Activated T-cell treated with anti-CD3 and anti-CD28 coated beads, Interleukin-2, amount 50 U/mL, for 48 hours (primary cell): ENCODE results near the gene MSANTD2.

Experiments
- DNase-seq, 2 experiments: peaks; one replicate each; pipeline ENCODE4 v3.0.0-alpha.2; 2020

MSANTD2 gene

GRCh38 chr11:124769806-124770774, 30.1 kb downstream of the MSANTD2 start:
- DNase-seq: no peak

DNA sequence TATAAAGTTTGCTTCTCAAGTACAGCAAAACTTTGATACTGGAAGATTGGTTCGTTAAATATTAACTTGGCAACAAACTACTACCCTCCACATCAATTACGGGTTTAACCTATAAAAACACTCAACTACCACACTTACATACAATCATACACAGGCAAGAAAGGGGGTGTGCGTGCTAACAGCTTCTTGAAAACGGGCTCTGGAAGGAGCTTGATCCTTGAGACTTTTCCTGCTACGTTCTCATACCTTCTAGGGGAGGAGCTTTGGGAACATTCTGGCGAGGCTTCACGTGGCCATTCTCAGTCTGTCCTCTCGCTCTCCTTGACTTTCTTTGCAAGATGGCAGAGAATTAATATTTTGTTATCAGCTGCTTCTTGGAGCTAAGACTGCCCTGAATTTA, 31.3 kb downstream of the MSANTD2 start:
- DNase-seq: no peak

DNA sequence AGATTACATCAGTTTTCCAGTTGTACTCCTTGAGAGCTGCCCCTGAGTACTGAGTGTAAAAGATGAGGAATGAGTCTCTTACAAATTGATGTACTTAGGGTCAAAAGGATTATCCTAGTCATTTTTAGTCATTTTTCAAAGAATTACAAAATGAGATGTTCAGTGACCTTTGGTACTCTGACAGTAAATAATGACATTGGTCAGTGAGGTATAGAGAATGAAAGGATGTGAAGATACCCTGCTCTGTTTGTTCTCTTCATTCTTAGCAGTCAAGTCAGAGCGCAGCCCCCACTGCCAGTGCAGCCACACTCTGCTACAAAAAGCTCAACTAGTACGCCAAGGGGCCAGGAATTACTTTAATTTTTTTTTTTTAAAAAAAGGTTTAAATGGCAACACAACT, 34.0 kb downstream of the MSANTD2 start:
- DNase-seq: no peak

DNA sequence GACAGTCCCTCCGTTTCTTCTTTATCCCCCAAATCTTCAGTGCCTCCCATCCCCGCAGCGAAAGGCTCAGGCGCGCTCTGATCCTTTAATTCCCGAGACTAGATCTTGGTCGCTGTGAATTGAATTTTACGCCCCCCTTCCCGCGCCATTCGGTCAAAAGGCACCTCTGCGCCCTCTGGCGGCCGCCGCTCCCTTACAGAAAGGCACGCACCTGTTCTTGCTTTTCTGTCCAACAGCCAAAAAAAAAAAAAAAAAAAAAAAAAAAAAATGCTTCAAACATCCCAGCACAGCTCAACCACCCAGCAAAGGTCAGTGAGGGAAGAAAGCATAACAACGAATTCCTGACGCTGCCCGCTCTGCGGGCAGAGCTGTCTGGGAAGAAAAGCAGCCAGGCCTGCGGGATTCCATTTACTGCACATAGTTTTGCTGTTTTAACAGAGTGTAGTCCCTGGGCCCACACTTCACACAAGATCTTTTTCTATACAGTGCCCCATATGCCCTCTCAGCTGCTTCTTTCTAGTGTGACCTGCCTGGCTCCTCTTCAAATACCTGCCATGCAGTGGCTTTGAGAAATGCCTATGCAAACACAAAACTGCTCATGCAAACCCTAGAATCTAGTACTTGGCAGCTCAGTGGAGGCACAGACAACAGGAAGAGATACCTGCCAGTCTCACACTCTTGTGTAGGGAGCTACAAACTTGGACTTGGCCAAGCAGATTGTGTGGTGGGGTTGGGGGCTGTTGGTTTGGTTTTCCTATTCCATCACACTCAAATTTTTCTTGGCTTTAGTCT, 36.9 kb downstream of the MSANTD2 start:
- peak; percentile 90 to 92 for DNase-seq

- no peak for DNase-seq
These were observed 37.5 kb downstream of the MSANTD2 start for GRCh38 chr11:124762624-124763155.

- peak; percentile 71 to 82 for DNase-seq
These were observed 38.0 kb downstream of the MSANTD2 start, which contains the start of gene ESAM for GRCh38 chr11:124762105-124762623. TSS of gene ESAM (minus strand) at chr11:124762290. CDS start at chr11:124762154, 136 bp downstream.

DNA sequence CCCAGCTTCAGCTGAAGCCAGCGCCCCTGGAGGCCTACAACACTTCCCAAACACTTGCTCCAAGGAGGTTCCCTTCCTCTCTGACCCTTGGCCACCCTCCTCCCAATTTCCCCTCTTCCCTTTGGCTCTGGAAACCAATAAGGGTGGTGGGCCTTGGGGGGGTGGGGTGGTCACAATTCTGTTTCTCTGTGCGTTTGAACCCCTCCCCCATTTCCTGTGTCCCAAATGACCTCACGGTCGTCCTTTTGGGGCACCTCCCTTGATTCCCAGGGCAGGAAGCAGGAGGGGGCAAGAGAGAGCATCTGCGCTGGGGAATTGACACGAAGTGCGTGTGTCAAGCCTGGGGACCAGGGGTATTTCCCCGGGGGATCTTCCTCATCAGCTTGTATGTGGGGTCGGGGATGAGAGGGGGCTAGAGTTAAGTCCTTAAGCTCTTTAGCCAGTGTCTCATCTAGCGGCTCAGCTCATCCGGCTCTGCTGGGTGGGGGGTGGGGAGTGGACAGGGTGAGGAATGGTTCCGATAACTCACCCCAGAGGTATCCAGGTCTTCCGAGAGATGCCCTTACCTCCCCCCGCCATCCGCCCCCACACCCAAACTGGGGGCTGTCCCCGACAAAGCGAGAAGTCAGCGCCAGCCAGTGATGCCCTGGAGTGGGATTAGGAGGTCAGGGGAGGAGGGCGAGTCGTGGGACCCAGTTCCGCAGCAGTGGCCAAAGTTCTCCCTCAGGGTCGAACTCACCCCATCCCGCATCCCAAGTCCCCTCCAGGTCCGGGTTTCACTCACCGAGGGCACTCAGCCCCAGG, 38.7 kb downstream of the MSANTD2 start:
- DNase-seq: peak in 1 of 2 experiments; percentile 43

DNA sequence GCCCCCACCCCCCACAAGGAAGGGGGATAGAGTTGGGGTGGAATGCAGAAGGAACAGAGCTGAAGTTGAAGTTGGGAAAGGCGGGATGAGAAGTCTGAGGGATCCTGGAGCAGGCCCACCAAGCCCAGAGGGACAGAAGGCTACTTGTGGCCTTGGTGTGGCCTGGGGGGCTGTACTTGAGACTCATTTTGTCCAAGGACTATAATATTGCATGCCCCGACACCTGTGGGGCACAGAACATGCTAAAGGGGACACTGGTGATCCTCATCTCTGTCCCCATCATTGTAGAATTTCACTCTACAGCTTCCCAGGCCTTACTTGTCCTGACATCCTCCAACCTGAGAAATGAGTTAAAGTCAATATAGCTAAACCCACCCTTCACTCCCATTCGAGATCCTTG, 39.4 kb downstream of the MSANTD2 start:
- no peak for DNase-seq

GRCh38 chr11:124760205-124760652, 40.0 kb downstream of the MSANTD2 start:
- no peak for DNase-seq

DNA sequence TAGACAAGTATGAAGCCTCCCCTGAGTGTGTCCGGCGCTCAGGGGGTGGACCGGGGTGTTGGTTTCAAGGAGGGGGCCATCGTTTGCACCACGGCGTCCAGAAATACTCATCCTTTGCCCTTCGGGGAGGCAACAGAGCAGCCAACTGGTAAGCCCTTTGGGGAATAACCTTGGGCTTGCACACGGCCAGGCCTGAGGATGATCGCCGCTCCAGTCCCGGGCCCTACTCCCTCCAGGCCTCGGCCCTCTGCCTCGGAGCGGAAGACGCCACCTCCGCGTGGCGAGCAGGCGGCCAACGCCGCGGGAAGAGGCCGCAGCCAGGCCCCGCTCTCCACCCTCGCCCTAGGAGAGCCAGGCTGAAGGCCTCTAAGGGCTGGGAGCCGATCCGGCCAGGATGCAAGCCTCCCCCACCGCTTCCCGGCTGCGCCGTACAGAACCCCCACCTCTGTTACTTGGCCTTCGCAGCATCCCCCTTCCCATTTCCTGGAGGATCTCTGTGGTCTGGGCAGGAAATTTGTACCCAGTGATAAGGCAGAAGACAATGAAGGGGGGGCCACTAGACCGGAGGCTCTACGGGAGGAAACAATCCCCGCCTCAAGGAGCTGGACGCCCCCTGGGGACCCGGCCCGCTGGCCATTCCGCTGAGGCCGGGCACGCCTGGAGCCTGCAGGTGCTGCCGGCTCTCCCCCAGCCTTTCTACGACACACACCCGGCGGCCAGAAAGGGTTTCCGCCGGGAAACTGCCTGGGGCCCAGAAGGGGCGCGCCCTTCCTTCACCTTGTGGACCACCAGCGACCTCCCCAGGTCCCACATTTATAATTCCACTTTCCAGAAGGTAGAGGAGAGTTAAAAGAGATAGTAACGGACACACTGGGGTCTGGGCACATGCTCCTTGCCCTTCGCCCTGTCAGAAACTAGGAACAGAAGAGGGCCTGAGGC, 40.7 kb downstream of the MSANTD2 start:
- DNase-seq: peak in 1 of 2 experiments; percentile 35

DNA sequence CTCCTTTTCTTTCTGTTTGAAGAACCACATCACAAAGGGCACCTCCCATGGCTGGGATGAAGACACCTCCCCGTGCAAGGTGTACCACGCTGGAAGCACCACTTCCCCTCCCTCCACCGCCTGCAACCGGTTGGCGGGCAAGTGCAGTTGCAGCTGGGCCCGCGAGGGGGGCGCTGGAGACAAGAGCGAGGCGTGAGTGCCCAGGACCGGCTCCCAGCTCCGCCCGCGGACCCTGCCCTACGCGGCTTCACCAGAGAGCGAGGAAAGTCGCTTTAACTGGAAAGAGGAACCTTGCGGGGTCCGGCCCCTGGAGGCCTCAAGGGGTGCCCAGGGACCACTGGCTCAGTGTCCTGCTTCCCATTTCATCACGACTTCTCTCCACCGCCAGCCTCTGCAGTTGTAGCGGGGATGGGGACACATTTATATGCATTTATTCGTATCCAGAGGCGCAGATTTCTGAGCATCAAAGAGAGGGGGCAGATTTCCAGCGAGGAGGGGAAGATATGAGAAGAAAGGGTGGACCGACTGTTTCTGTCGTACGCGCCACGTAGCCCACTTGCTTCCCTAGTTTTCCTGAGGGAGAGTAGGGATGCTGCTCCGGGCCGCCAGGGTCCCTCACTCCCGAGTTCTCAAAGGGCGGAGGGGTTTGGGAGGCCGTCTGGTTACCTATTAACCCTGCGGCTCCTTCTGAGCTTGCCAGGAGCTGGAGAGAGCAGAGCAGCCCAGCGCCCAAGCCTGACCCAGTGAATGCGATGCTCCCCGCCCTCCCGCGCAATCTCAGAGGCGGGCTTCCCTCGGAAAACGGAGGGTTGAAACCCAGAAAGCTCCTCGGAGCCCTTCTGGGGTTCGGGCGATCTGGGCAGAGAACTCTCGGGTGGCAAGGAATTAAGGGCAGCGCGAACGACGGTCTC, 41.6 kb downstream of the MSANTD2 start:
- peak; percentile 80 to 82 for DNase-seq

DNA sequence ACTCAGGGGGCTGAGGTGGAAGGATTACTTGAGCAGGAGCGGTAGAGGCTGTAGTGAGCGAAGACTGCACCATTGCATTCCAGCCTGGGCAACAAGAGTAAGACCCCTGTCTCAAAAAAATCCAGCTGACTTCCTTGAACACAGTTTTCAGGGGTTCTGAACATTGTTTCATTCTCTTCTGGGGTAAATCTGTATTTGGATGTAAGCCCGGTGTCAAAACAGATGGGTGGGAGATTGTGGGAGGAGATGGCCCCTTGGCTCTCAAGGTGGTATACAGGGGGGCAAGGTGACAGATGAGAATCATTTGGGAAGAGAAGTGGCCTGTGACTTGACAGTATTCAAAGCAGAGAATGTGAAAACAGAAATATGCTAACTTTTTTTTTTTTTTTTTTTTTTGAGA, 42.9 kb downstream of the MSANTD2 start:
- no peak for DNase-seq

DNA sequence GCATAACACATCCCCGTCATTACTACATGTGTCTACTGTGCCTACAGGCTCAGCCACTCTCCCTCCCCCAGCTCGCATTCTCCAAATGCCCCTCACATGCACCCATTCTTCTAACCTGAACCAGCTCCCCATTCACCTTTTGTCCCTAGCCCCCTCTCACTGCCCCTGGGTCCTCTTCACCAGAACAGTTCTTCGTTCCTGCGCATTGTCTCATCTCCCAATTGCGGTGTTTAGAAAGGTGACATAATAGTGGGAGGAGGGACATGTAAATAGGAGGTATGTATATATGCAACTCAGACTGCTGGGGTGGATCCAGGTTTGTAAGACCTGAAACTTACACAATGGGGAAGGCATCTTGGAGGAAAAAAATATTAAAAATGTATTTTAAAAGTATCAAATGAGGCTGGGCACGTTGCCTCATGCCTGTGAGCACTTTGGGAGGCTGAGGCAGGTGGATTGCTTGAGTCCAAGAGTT, 43.4 kb downstream of the MSANTD2 start:
- DNase-seq: no peak

DNA sequence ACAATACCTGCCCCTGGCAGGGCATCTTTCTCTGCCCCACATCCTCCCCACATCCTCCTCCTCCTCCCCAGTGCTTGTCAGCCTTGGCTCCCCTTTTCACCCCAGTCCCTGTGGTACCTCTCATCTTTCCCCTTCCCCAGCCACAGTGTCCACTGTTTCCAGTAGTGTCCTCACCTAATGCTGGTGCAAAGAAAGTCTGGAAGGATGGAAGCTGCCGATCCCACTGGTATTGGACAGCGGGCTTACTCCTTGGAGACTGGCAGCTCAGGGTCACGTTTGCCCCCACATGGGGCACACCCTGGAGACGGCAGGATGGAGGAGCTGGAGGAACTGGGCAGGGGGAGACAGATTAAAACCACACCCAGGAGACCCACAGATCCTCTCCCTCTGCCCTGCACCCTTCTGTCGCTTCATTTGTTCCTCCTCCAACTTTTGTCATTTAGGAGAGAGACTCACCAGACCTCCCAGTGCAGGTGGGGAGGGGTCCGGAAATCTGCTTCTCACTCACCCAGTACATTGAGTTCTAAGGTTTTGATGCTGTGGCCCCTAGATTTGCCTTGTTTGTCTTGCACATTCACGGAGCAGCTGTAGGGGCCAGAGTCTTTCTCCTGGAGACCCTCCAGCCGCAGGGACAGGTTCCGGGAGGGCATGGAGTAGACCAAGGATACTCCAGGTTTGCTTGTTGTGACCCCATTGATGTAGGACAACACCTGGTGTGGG, 44.0 kb downstream of the MSANTD2 start:
- DNase-seq: no peak

- DNase-seq: no peak
These were observed 45.5 kb downstream of the MSANTD2 start for GRCh38 chr11:124754710-124755109.

- DNase-seq: no peak
These were observed 45.9 kb downstream of the MSANTD2 start for GRCh38 chr11:124754309-124754708.

GRCh38 chr11:124753624-124754023, 46.6 kb downstream of the MSANTD2 start:
- no peak for DNase-seq

DNA sequence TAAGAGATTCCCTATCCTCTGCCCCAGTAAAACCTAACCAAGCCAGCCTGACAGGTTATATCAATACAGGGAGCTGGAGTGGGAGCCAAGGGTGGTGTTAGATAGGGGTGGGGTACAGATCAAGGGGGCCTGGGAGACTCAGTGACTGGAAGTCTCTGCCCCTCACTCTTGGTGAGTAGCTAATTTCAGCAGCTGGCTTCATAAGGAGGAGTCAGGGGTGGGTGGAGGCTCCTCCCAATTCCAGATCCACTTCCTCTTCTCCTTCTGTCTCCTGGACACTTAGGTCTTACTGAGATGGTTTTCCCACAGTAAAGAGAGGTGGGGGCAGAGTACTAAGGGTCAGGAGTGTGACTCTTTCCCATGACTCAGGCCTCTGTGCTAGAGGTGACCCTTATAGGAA, 47.0 kb downstream of the MSANTD2 start:
- DNase-seq: no peak
